SK-N-DZ (cell line): Measurements from ENCODE around the gene SMIM23.
A peak's percentile ranks its signal among the peaks of the same experiment; 100 is the strongest.

ENCODE experiments used
- DNase-seq: peaks from one replicate; pipeline ENCODE4 v3.0.0-alpha.2; 2015; ENCODE audit warnings: low spot score

The SMIM23 gene

GRCh38 chr5:171813813-171814490 lies 28.3 kb downstream of the SMIM23 start:
- DNase-seq, result no peak

GRCh38 chr5:171816666-171817065 lies 31.0 kb downstream of the SMIM23 start:
- DNase-seq, result no peak

- no peak for DNase-seq
Observed at GRCh38 chr5:171820561-171820960, 34.9 kb downstream of the SMIM23 start.

GRCh38 chr5:171821286-171821685 lies 35.7 kb downstream of the SMIM23 start:
- no peak for DNase-seq

GRCh38 chr5:171823269-171823668 lies 37.7 kb downstream of the SMIM23 start:
- DNase-seq, result no peak

- DNase-seq, result no peak
Observed at GRCh38 chr5:171825051-171825450, 39.4 kb downstream of the SMIM23 start.

GRCh38 chr5:171826132-171826531 lies 40.5 kb downstream of the SMIM23 start:
- no peak for DNase-seq

GRCh38 chr5:171827162-171827561 lies 41.5 kb downstream of the SMIM23 start:
- no peak for DNase-seq

GRCh38 chr5:171830686-171831085 lies 45.1 kb downstream of the SMIM23 start:
- no peak for DNase-seq

- DNase-seq, result peak; percentile 74
Observed at GRCh38 chr5:171832775-171833174, 47.2 kb downstream of the SMIM23 start.

GRCh38 chr5:171834461-171834860 lies 48.8 kb downstream of the SMIM23 start:
- no peak for DNase-seq

GRCh38 chr5:171835066-171835465 lies 49.4 kb downstream of the SMIM23 start:
- no peak for DNase-seq

GRCh38 chr5:171837522-171837921 lies 51.9 kb downstream of the SMIM23 start:
- DNase-seq, result no peak

- no peak for DNase-seq
Observed at GRCh38 chr5:171838066-171838465, 52.4 kb downstream of the SMIM23 start.

- DNase-seq, result no peak
Observed at GRCh38 chr5:171839112-171839511, 53.5 kb downstream of the SMIM23 start.

GRCh38 chr5:171840066-171840465 lies 54.4 kb downstream of the SMIM23 start:
- peak; percentile 56 for DNase-seq
